ENCODE results near the gene NRROS. TPM values are rescaled to one million over a fixed set of nuclear protein-coding genes. Genes with fewer than 3 reads are reported as not detected.
"Not testable (repeated sequence)": the region's sequence is repeated elsewhere in the genome, so short reads cannot be mapped to it uniquely, and the experiment has no call there.

Gene NRROS
- total RNA-seq, 1 experiment from 2014 or later = 0.07 TPM

- Histone ChIP-seq H3F3A (ENCODE audit: low read length, unreplicated experiment) (no peaks in the 10 kb centered on the region), H2AFZ (ENCODE audit: low read length) (peak overlapping the region; percentile 50), H3K4me2 (ENCODE audit: low read length) (peak overlapping the region; percentile 55), H3K4me1 (ENCODE audit: insufficient read depth, low read length) (peaks cover 15% of the 10 kb centered on the region; the same call in 1 of the 2 replicates), H3K9me2 (replicated peaks; ENCODE audit: low read length) (no peaks in the 10 kb centered on the region), H3K4me3 (ENCODE audit: low read length) (no peak overlapping the region), H3K9me3 (ENCODE audit: low read length) (no peaks in the 10 kb centered on the region), H4K20me1 (ENCODE audit: low read length) (no peaks in the 10 kb centered on the region), H3K27ac (ENCODE audit: low read length) (no peak overlapping the region), H3K79me2 (ENCODE audit: low read length) (no peaks in the 10 kb centered on the region), H3K36me3 (ENCODE audit: low read depth, low read length) (no peaks in the 10 kb centered on the region), H3K27me3 (ENCODE audit: low read length) (no peaks in the 10 kb centered on the region), H3K9ac (ENCODE audit: low read length) (no peak overlapping the region)
- CTCF ChIA-PET = interaction anchor here (0.5 to 1.1 kb wide), 11 partner anchors 22 to 360 kb away, joined by 3 to 22 read pairs (median 4); no protein-coding TSS in a partner anchor
- no TSS peak for BruUV-seq (replicated peaks)
- TF ChIP-seq EZH2 (IDR thresholded peaks at IDR 0.05; ENCODE audit: low read length, unreplicated experiment) (no peak), EZH2phosphoT487 (IDR thresholded peaks at IDR 0.05; ENCODE audit: borderline replicate concordance, low read length) (no peak)
- TF ChIP-seq, protein P1, sequence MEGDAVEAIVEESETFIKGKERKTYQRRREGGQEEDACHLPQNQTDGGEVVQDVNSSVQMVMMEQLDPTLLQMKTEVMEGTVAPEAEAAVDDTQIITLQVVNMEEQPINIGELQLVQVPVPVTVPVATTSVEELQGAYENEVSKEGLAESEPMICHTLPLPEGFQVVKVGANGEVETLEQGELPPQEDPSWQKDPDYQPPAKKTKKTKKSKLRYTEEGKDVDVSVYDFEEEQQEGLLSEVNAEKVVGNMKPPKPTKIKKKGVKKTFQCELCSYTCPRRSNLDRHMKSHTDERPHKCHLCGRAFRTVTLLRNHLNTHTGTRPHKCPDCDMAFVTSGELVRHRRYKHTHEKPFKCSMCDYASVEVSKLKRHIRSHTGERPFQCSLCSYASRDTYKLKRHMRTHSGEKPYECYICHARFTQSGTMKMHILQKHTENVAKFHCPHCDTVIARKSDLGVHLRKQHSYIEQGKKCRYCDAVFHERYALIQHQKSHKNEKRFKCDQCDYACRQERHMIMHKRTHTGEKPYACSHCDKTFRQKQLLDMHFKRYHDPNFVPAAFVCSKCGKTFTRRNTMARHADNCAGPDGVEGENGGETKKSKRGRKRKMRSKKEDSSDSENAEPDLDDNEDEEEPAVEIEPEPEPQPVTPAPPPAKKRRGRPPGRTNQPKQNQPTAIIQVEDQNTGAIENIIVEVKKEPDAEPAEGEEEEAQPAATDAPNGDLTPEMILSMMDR (conservative IDR thresholded peaks at IDR 0.05; ENCODE audit: low read depth, low read length) = no peak
- peak; percentile 6 for DNase-seq
- ATAC-seq = peak; percentile 24
- intact Hi-C loops (cut with micrococcal nuclease) = loop anchor here (1.0 to 5.0 kb wide), 3 partner anchors 73 to 359 kb away; no protein-coding TSS in a partner anchor
- POLR2A ChIA-PET (ENCODE audit: unreplicated experiment) = interaction anchor here (0.6 kb wide), 1 partner anchor 360 kb away, joined by 3 read pairs; no protein-coding TSS in a partner anchor
These were observed 29.5 kb upstream of the NRROS start for GRCh38 chr3:196609805-196610515.

DNA sequence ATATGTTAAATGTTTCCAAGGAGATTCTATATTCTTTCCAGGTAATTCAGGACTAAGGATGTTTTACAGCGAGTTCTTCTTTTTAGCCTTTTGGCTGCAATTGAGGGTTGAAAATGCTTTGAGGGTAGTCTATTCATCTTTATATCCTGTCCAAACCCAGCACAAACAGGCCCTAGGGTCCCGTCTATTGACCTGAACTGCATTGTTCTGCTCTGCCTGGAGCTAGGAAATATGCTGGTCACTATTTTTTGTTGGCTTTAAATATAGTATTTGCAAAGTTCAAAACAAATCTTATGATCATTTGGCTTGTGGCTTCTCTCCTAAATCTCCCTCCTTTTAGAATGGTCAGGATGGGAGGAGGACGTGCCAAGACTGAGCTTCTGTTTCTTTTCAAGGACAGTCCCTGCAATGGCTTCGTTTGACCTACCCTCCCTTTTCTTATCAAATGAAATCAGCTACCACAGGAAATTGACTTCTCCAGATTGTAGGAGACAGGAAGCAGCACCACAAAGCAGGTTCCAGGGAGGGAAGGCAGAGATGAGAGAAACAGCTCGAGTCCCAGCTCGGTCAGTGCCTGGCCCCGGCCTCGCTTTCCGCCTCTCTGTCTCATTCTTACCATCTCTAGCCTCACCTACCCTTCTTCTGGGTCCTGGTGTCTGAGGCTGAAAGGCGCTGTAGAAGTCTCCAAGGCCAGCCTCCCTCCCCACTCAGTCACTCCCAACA, 27.6 kb upstream of the NRROS start:
- POLR2A ChIA-PET (ENCODE audit: unreplicated experiment) = no interaction called here
- H4K20me1 ChIP-seq (ENCODE audit: low read length) = no peaks in the 10 kb centered on the region
- H3K9me3 ChIP-seq (ENCODE audit: low read length) = no peaks in the 10 kb centered on the region
- H3F3A ChIP-seq (ENCODE audit: low read length, unreplicated experiment) = no peaks in the 10 kb centered on the region
- H3K27ac ChIP-seq (ENCODE audit: low read length) = no peak overlapping the region
- H2AFZ ChIP-seq (ENCODE audit: low read length) = 0 out of 2 replicates have a peak overlapping the region, but pooled peaks have one; percentile 4
- no peak overlapping the region for H3K9ac ChIP-seq (ENCODE audit: low read length)
- no peak overlapping the region for H3K4me3 ChIP-seq (ENCODE audit: low read length)
- H3K79me2 ChIP-seq (ENCODE audit: low read length) = no peaks in the 10 kb centered on the region
- DNase-seq (no peak), ATAC-seq (no peak)
- H3K9me2 ChIP-seq (replicated peaks; ENCODE audit: low read length) = no peaks in the 10 kb centered on the region
- CTCF ChIA-PET = interaction anchor here (0.6 kb wide), 1 partner anchor 33 kb away, joined by 3 read pairs; no protein-coding TSS in a partner anchor
- intact Hi-C loops (cut with micrococcal nuclease) = no loop called here
- H3K4me1 ChIP-seq (ENCODE audit: insufficient read depth, low read length) = peaks cover 15% of the 10 kb centered on the region; the same call in 1 of the 2 replicates
- no TSS peak for BruUV-seq (replicated peaks)
- no peak overlapping the region for H3K4me2 ChIP-seq (ENCODE audit: low read length)
- no peaks in the 10 kb centered on the region for H3K27me3 ChIP-seq (ENCODE audit: low read length)
- no peak for TF ChIP-seq EZH2phosphoT487 (IDR thresholded peaks at IDR 0.05; ENCODE audit: borderline replicate concordance, low read length)
- TF ChIP-seq, protein P1 (conservative IDR thresholded peaks at IDR 0.05; ENCODE audit: low read depth, low read length) = no peak
- TF ChIP-seq EZH2 (IDR thresholded peaks at IDR 0.05; ENCODE audit: low read length, unreplicated experiment) = no peak
- H3K36me3 ChIP-seq (ENCODE audit: low read depth, low read length) = no peaks in the 10 kb centered on the region

GRCh38 chr3:196615234-196615633, 24.3 kb upstream of the NRROS start:
- H3K36me3 ChIP-seq (ENCODE audit: low read depth, low read length); H3K4me1 ChIP-seq (ENCODE audit: insufficient read depth, low read length); H3K9me2 ChIP-seq (replicated peaks; ENCODE audit: low read length); H3K27me3 ChIP-seq (ENCODE audit: low read length); H2AFZ ChIP-seq (ENCODE audit: low read length); H3K9ac ChIP-seq (ENCODE audit: low read length); DNase-seq; H3K27ac ChIP-seq (ENCODE audit: low read length); intact Hi-C loops (cut with micrococcal nuclease); CTCF ChIA-PET; H3K79me2 ChIP-seq (ENCODE audit: low read length); H3K9me3 ChIP-seq (ENCODE audit: low read length); H4K20me1 ChIP-seq (ENCODE audit: low read length); ATAC-seq; H3F3A ChIP-seq (ENCODE audit: low read length, unreplicated experiment); H3K4me2 ChIP-seq (ENCODE audit: low read length); H3K4me3 ChIP-seq (ENCODE audit: low read length); BruUV-seq (replicated peaks): not testable (repeated sequence)
- POLR2A ChIA-PET (ENCODE audit: unreplicated experiment) = interaction anchor here (0.7 kb wide), 1 partner anchor 61 kb away, joined by 3 read pairs; no protein-coding TSS in a partner anchor

All from PC-3 (cell line).